Measurements from ENCODE around the gene FBXL15.

DNA sequence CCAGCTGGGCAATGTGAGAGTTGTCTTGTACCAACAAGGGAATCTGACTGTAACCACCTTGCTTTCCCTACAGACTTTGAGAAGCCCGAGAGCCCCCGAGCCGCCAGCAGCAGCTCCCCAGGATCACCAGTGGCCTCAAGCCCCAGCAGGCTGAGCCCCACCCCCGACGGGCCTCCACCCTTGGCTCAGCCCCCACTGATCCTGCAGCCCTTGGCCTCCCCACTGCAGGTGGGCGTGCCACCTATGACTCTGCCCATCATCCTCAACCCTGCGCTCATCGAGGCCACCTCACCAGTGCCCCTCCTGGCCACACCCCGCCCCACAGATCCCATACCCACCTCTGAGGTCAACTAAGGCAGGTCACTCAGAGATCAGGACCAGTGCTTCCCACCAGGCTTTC, 38.7 kb upstream of the FBXL15 start:
- TF ChIP-seq, protein P1, sequence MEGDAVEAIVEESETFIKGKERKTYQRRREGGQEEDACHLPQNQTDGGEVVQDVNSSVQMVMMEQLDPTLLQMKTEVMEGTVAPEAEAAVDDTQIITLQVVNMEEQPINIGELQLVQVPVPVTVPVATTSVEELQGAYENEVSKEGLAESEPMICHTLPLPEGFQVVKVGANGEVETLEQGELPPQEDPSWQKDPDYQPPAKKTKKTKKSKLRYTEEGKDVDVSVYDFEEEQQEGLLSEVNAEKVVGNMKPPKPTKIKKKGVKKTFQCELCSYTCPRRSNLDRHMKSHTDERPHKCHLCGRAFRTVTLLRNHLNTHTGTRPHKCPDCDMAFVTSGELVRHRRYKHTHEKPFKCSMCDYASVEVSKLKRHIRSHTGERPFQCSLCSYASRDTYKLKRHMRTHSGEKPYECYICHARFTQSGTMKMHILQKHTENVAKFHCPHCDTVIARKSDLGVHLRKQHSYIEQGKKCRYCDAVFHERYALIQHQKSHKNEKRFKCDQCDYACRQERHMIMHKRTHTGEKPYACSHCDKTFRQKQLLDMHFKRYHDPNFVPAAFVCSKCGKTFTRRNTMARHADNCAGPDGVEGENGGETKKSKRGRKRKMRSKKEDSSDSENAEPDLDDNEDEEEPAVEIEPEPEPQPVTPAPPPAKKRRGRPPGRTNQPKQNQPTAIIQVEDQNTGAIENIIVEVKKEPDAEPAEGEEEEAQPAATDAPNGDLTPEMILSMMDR (IDR thresholded peaks at IDR 0.05; ENCODE audit: low read depth, low read length), result no peak
- no peak for TF ChIP-seq POLR2A (IDR thresholded peaks at IDR 0.05; ENCODE audit: extremely low read depth, insufficient read length)
- TF ChIP-seq, protein P2, sequence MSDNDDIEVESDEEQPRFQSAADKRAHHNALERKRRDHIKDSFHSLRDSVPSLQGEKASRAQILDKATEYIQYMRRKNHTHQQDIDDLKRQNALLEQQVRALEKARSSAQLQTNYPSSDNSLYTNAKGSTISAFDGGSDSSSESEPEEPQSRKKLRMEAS (IDR thresholded peaks at IDR 0.05; ENCODE audit: low read depth, low read length), result no peak

Data from NB4 (cell line).